Keratinocyte (primary cell): ENCODE results near the gene CNTNAP2. TPM values are rescaled to one million over a fixed set of nuclear protein-coding genes. Genes with fewer than 3 reads are reported as not detected.

Experiments
- DNase-seq: peaks from one replicate; pipeline ENCODE4 v3.0.0-alpha.2; 2011; ENCODE audit warnings: low read depth, missing footprints, low spot score
- FAIRE-seq: peaks from 2 replicates; lab custom pipeline; 2011; peaks lifted over from hg19 to GRCh38; lab: Jason Lieb, UNC
- H2AFZ ChIP-seq: 2 replicates; pipeline ENCODE4 v1.6.0; 2012; ENCODE audit warnings: low read length, control low read depth, inconsistent platforms; ENCODE audit not compliant: control insufficient read depth
- H3K27ac ChIP-seq: 2 replicates; pipeline ENCODE4 v1.5.1; 2011; ENCODE audit warnings: low read length; ENCODE audit not compliant: control insufficient read depth, insufficient read depth
- H3K27me3 ChIP-seq: 3 replicates; pipeline ENCODE4 v1.6.0; 2011; ENCODE audit warnings: low read length; ENCODE audit not compliant: control insufficient read depth, insufficient read depth; ENCODE audit errors: extremely low read depth
- H3K36me3 ChIP-seq, 2 experiments: 2 replicates in 1 of 2; 3 replicates in 1 of 2; pipeline ENCODE4 v1.5.1; 2011; ENCODE audit warnings: low read length in 2 of 2, mild to moderate bottlenecking in 1 of 2; ENCODE audit not compliant: control insufficient read depth in 2 of 2, insufficient read depth in 2 of 2; ENCODE audit errors: extremely low read depth in 1 of 2
- H3K4me1 ChIP-seq: 3 replicates; pipeline ENCODE4 v1.5.1; 2011; ENCODE audit warnings: low read length; ENCODE audit not compliant: control insufficient read depth, insufficient read depth; ENCODE audit errors: extremely low read depth
- H3K4me2 ChIP-seq: 3 replicates; pipeline ENCODE4 v1.6.0; 2011; ENCODE audit warnings: low read depth, low read length; ENCODE audit not compliant: control insufficient read depth, insufficient read depth; ENCODE audit errors: extremely low read depth
- H3K4me3 ChIP-seq, 3 experiments: fragments of 200-600 bp in 1 of 3; sonication (generic) in 1 of 3; 2 replicates in 2 of 3; 3 replicates in 1 of 3; pipeline ENCODE4 v1.5.1; 2011 to 2016; ENCODE audit warnings: low read length in 3 of 3, mild to moderate bottlenecking in 3 of 3, control low read depth in 2 of 3, inconsistent platforms in 1 of 3, low read depth in 1 of 3, mixed read lengths in 1 of 3, mixed run types in 1 of 3, moderate library complexity in 1 of 3; ENCODE audit not compliant: control insufficient read depth in 2 of 3, insufficient read depth in 2 of 3; ENCODE audit errors: extremely low read depth in 1 of 3
- H3K79me2 ChIP-seq: 2 replicates; pipeline ENCODE4 v1.6.0; 2012; ENCODE audit warnings: low read length; ENCODE audit not compliant: control insufficient read depth, insufficient read depth
- H3K9ac ChIP-seq: 3 replicates; pipeline ENCODE4 v1.6.0; 2011; ENCODE audit warnings: low read length; ENCODE audit not compliant: control insufficient read depth, insufficient read depth; ENCODE audit errors: extremely low read depth
- H3K9me1 ChIP-seq: 3 replicates; pipeline ENCODE4 v1.6.0; 2011; ENCODE audit warnings: low read length; ENCODE audit not compliant: control insufficient read depth, insufficient read depth; ENCODE audit errors: extremely low read depth
- H3K9me3 ChIP-seq: 2 replicates; pipeline ENCODE4 v1.5.1; 2012; ENCODE audit warnings: low read depth, low read length; ENCODE audit not compliant: control insufficient read depth
- H4K20me1 ChIP-seq: 3 replicates; pipeline ENCODE4 v1.6.0; 2011; ENCODE audit warnings: low read length; ENCODE audit not compliant: control insufficient read depth, insufficient read depth; ENCODE audit errors: extremely low read depth
- EZH2 ChIP-seq: IDR thresholded peaks from one replicate; pipeline ENCODE4 v1.6.1; 2012; ENCODE audit warnings: inconsistent platforms, mild to moderate bottlenecking, low read length, moderate library complexity
- dilution Hi-C: fragments of 300-500 bp; cut with MboI; formaldehyde crosslinking; loops from one replicate; pipeline ENCODE4 v1.7.0; 2020; ENCODE audit warnings: low sequenced_read_pairs; ENCODE audit not compliant: extremely low pct_ligation_motif_present
- polyA plus RNA-seq, 5 experiments: library from polyadenylated mRNA; depleted of rRNA in 3 of 5; stranded (reverse) in 3 of 5; stranded (forward) in 1 of 5; unstranded in 1 of 5; fragments of >200 nt; gene quantifications; 1 replicate in 1 of 5; 2 replicates in 3 of 5; 3 replicates in 1 of 5; pipeline versions ENCODE4 v1.2.1 to v1.2.3, GENCODE V29; 2011 to 2012; ENCODE audit warnings: missing spikeins in 2 of 5, low read depth in 1 of 5, low replicate concordance in 1 of 5
- TF ChIP-seq, protein P1 (sequence below), 3 experiments: IDR thresholded peaks in 1 of 3; conservative IDR thresholded peaks in 1 of 3; optimal IDR thresholded peaks in 1 of 3; 2 replicates in 2 of 3; 3 replicates in 1 of 3; pipeline versions ENCODE3 to v1.5.1; 2011; ENCODE audit warnings: low read length in 3 of 3, mild to moderate bottlenecking in 3 of 3, moderate library complexity in 2 of 3, control low read depth in 1 of 3, inconsistent platforms in 1 of 3; ENCODE audit not compliant: insufficient read depth in 2 of 3; ENCODE audit errors: extremely low read depth in 1 of 3

The CNTNAP2 gene
- polyA plus RNA-seq, 1 donor (not counting 4 experiments of a cell fraction or from before 2014, with no cell fraction given), result 1.4 TPM

- H3K9ac ChIP-seq, result no peak overlapping the region
- H3K79me2 ChIP-seq, result no peaks in the 10 kb centered on the region
- H3K27ac ChIP-seq, result no peak overlapping the region
- no peaks in the 10 kb centered on the region for H3K27me3 ChIP-seq
- FAIRE-seq (no peak), DNase-seq (no peak)
- no peak overlapping the region for H3K4me3 ChIP-seq
- no peak overlapping the region for H3K4me2 ChIP-seq
- no peaks in the 10 kb centered on the region for H3K4me1 ChIP-seq
- no peak overlapping the region for H2AFZ ChIP-seq
- no peak for TF ChIP-seq EZH2
- TF ChIP-seq, protein P1, sequence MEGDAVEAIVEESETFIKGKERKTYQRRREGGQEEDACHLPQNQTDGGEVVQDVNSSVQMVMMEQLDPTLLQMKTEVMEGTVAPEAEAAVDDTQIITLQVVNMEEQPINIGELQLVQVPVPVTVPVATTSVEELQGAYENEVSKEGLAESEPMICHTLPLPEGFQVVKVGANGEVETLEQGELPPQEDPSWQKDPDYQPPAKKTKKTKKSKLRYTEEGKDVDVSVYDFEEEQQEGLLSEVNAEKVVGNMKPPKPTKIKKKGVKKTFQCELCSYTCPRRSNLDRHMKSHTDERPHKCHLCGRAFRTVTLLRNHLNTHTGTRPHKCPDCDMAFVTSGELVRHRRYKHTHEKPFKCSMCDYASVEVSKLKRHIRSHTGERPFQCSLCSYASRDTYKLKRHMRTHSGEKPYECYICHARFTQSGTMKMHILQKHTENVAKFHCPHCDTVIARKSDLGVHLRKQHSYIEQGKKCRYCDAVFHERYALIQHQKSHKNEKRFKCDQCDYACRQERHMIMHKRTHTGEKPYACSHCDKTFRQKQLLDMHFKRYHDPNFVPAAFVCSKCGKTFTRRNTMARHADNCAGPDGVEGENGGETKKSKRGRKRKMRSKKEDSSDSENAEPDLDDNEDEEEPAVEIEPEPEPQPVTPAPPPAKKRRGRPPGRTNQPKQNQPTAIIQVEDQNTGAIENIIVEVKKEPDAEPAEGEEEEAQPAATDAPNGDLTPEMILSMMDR (optimal IDR thresholded peaks at IDR 0.05 in 1 of 3, IDR thresholded peaks at IDR 0.05 in 1 of 3, conservative IDR thresholded peaks at IDR 0.05 in 1 of 3; ENCODE audit: extremely low read depth in 1 of 3, insufficient read depth in 2 of 3, low read length in 3 of 3), result no peak
- H4K20me1 ChIP-seq, result no peaks in the 10 kb centered on the region
- H3K9me1 ChIP-seq, result no peaks in the 10 kb centered on the region
- dilution Hi-C loops, result no loop called here
- no peaks in the 10 kb centered on the region for H3K36me3 ChIP-seq
- peaks cover 2% of the 10 kb centered on the region for H3K9me3 ChIP-seq
These were observed 300.6 kb downstream of the CNTNAP2 start for GRCh38 chr7:146417176-146417575.

DNA sequence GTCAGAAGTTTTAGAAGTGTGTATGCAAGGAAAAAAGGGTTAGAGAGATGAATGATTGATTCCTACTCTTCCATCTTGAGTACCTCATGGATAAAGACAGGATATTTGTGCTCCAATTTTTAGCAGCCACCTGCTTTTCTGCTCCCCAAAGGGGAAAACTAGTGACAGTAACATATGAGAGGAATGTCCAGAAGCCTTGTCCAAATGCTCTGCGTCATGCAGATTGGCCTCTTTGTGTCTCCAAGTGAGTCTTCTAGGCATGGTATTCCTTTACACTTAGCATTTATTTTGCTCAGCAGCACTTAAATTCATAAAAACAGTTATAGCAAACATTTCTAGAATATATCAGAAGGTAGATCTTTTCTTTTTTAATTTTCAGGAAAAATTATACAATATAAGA lies 306.8 kb downstream of the CNTNAP2 start:
- H3K4me2 ChIP-seq, result no peak overlapping the region
- H2AFZ ChIP-seq, result no peak overlapping the region
- dilution Hi-C loops, result no loop called here
- H3K27me3 ChIP-seq, result no peaks in the 10 kb centered on the region
- no peaks in the 10 kb centered on the region for H3K79me2 ChIP-seq
- no peaks in the 10 kb centered on the region for H3K4me1 ChIP-seq
- no peak overlapping the region for H3K27ac ChIP-seq
- no peaks in the 10 kb centered on the region for H4K20me1 ChIP-seq
- H3K9ac ChIP-seq, result no peak overlapping the region
- H3K4me3 ChIP-seq, result no peak overlapping the region
- no peak for DNase-seq
- no peaks in the 10 kb centered on the region for H3K9me1 ChIP-seq
- TF ChIP-seq EZH2, result no peak
- TF ChIP-seq, protein P1 (optimal IDR thresholded peaks at IDR 0.05 in 1 of 3, IDR thresholded peaks at IDR 0.05 in 1 of 3, conservative IDR thresholded peaks at IDR 0.05 in 1 of 3; ENCODE audit: extremely low read depth in 1 of 3, insufficient read depth in 2 of 3, low read length in 3 of 3), result no peak
- no peak for FAIRE-seq
- H3K36me3 ChIP-seq, result no peaks in the 10 kb centered on the region
- H3K9me3 ChIP-seq, result peaks cover 2% of the 10 kb centered on the region
